Measurements from ENCODE around the gene STARD3. TPM values are rescaled to one million over a fixed set of nuclear protein-coding genes. Genes with fewer than 3 reads are reported as not detected.
"Not testable (repeated sequence)": the region's sequence is repeated elsewhere in the genome, so short reads cannot be mapped to it uniquely, and the experiment has no call there.

Gene STARD3
- polyA plus RNA-seq (2013, experiment 1 of 2; ENCODE audit: insufficient read length) = 40.2 TPM
- polyA plus RNA-seq (2013, experiment 2 of 2; ENCODE audit: insufficient read length) = 33.8 TPM

GRCh38 chr17:39636927-39637736 is at the start of gene STARD3:
Gene STARD3 (plus strand): TSS chr17:39637144. CDS start chr17:39653532, 16,388 bp downstream.
- peak; percentile 87 for DNase-seq

- DNase-seq = not testable (repeated sequence)
Measured at GRCh38 chr17:39590180-39590579, 46.8 kb upstream of the STARD3 start.

GRCh38 chr17:39591958-39592954 is 44.7 kb upstream of the STARD3 start:
- DNase-seq = peak; percentile 38

- no peak for DNase-seq
Measured at GRCh38 chr17:39593371-39593770, 43.6 kb upstream of the STARD3 start.

GRCh38 chr17:39595294-39595693 is 41.6 kb upstream of the STARD3 start:
- DNase-seq = no peak

- no peak for DNase-seq
Measured at GRCh38 chr17:39595928-39596510, 40.9 kb upstream of the STARD3 start.

GRCh38 chr17:39596543-39597267 is 40.2 kb upstream of the STARD3 start:
- DNase-seq = no peak

- no peak for DNase-seq
Measured at GRCh38 chr17:39597372-39598046, 39.4 kb upstream of the STARD3 start.

- DNase-seq = no peak
Measured at GRCh38 chr17:39598047-39598481, 38.9 kb upstream of the STARD3 start.

GRCh38 chr17:39598630-39599003 is 38.3 kb upstream of the STARD3 start:
- no peak for DNase-seq

- no peak for DNase-seq
Measured at GRCh38 chr17:39599004-39599664, 37.8 kb upstream of the STARD3 start.

GRCh38 chr17:39599665-39600231 is 37.2 kb upstream of the STARD3 start:
- DNase-seq = no peak

GRCh38 chr17:39600288-39600996 is 36.5 kb upstream of the STARD3 start:
- no peak for DNase-seq

GRCh38 chr17:39600997-39601597 is 35.8 kb upstream of the STARD3 start:
- no peak for DNase-seq

- no peak for DNase-seq
Measured at GRCh38 chr17:39601758-39602532, 35.0 kb upstream of the STARD3 start.

GRCh38 chr17:39602533-39603303 is 34.2 kb upstream of the STARD3 start:
- no peak for DNase-seq

GRCh38 chr17:39603304-39604016 is 33.5 kb upstream of the STARD3 start:
- no peak for DNase-seq

Data from fibroblast of skin of back (primary cell).